ENCODE results near the gene ARL15.

GRCh38 chr5:54146916-54147315 lies 163.5 kb downstream of the ARL15 start:
- TF ChIP-seq GATA3 (IDR thresholded peaks at IDR 0.05; ENCODE audit: low read depth, low read length), result no peak
- TF ChIP-seq GATA2 (IDR thresholded peaks at IDR 0.05; ENCODE audit: low read depth, low read length), result no peak

Measured in SH-SY5Y (cell line).